Cardiac septum (tissue), 1 donor: ENCODE data around the gene GDPD4. TPM values are rescaled to one million over a fixed set of nuclear protein-coding genes. Genes with fewer than 3 reads are reported as not detected.

Source experiments
- DNase-seq: peaks from one replicate; pipeline ENCODE4 v3.0.0-alpha.2; 2020; ENCODE audit warnings: low spot score
- intact Hi-C: fragments of 100-400 bp; cut with DNase I; formaldehyde crosslinking; loops from one replicate; pipeline ENCODE4 v1.14.0; 2022
- total RNA-seq: library from RNA; stranded (reverse); fragmentation: NEBNext Ultra II Directional; extraction: Animal tissue kit (Norgen Biotek cat#: 25700); gene quantifications from one replicate; pipeline ENCODE4 v1.2.1, GENCODE V29; 2021
- donor health status: DM: no; HTN: no; CAD: no.

The GDPD4 gene
- total RNA-seq, 1 donor from 2014 or later: not detected

DNA sequence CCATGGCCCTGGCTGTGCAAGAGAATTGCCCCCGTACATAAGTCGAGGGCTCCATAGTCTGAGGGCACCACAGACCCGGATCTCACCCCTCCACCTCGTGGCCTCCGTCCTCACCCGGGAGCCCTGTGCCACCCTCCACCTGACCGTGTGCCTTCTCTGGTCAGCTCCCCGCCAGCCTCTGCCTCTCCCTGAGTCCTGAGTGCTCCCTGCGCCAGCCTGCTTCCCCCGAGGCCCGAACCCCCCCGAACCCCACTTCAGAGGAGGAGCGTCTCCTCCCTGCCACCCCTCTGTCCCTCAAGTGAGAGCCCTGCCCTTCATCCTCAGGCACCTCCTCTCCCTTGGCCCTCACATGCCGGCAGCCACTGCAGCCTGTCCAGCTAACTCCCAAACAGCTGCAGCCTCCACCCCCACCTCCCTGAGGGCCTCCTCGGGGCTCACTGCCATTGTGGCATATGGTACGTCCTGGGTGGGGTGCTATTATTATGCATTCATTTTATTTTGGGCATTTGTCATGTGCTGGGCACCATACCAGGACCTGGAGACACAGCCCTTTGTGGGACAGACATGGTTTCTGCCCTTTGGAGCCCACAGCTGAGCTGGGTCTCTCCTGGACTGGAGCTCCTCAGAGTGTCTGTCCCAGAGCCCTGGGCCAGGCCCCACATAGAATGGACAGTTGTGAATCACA is 106.3 kb downstream of the GDPD4 start:
- no peak for DNase-seq
- intact Hi-C loops: loop anchor here (2.0 kb wide), 1 partner anchor 354 kb away; no protein-coding TSS in a partner anchor

DNA sequence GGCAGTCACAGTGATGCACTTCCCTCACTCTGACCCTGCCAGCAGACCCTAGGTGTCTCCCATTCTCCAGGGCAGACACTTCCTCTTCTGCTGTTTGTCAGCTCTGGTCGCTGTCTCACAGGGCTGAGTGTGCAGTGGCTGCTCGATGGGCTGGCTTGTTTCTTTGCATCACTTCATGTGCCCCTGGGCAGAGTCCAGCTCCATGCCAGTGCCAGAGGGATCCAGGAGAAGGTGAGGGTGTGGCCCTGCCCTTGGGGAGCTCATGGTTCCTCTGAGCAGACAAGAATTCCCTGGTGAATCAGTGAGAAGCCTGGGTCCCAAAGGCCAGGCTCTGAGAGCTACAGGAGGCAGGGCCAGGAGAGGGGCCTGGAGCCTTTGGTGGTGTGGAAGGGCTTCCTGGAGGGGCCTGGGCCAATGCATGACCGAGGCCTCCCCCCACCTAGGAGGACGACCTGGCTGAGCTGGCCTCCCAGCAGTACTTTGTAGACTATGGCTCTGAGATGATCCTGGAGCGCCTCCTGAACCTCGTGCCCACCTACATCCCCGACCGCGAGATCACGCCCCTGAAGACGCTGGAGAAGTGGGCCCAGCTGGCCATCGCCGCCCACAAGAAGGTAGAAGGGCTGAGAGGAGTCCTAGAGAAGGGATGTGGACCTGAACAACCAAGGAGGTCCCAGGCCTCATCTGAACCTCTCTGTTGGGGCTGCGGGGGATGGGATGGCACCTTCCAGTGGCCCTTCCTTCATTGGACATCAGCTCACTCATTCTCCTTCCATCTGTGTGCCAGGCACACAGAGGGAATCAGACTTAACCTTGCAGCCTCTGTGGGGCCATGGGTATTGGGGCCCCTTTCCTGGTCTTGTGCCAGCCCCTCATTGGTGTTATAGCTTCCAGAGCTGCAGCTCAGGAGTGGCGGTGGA is 107.3 kb downstream of the GDPD4 start:
- intact Hi-C loops: loop anchor here (2.0 kb wide), 1 partner anchor 355 kb away; no protein-coding TSS in a partner anchor
- DNase-seq: no peak

DNA sequence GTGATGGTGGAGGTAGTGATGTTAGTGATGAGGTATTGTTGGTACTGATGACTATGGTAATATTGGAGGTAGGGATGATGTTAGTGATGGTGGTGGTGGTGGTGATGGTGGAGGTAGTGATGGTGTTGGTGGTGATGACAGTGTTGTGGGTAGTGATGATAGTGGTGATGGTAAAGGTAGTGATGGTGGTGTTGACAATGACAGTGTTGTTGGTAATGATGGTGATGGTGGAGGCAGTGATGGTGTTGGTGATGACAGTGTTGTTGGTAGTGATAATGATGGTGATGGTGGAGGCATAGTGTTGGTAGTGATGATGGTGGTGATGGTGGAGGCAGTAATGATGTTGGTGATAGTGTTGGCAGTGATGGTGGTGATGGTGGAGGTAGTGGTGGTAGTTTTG is 108.3 kb downstream of the GDPD4 start:
- intact Hi-C loops: no loop called here
- DNase-seq: no peak

DNA sequence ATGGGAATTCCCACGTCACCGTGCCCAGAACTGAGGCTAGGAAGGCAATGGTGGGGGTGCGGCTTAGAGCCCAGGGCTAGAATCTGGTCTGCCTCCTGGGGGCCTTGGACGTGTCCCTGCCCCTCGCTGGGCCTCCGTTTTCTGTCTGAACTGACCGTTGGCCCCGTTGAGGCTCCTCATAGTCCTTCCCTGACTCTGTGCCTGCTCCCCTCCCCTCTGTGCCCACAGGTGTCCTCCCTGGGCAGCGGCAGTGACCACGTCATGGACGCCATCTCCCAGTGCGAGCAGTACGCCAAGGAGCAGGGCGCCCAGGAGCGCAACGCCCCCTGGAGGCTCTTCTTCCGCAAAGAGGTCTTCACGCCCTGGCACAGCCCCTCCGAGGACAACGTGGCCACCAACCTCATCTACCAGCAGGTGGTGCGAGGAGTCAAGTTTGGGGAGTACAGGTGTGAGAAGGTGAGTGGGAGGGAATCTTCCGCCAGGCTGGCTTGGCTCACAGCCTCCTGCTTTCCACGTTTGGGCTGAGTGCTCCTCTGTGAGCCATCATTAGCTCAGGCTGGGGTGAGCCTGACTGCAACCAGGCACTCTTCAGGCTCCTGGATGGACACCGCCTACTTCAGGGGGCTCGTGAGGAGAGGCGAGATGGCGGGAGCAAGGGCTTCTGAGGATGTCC is 109.5 kb downstream of the GDPD4 start:
- DNase-seq: no peak
- intact Hi-C loops: no loop called here

DNA sequence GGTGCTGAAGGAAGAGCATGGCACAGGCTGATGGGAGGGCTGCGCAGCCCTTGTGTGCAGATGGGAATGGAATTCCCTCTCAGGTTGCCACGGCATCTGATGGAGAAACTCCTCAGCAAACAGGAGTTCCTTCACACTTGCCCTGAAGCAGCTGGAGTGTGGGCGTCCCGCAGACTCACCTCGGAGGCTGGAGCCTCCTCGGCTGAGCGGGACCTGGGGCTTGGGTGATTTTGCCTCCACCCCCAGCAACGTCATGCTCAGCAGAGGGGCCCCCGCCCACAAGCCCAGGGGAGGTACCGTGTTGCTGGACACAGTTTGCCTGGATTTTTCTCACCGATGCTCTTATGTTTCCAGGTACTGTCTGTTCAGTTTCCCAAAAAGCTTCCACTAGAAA is 110.1 kb downstream of the GDPD4 start:
- intact Hi-C loops: no loop called here
- DNase-seq: no peak

DNA sequence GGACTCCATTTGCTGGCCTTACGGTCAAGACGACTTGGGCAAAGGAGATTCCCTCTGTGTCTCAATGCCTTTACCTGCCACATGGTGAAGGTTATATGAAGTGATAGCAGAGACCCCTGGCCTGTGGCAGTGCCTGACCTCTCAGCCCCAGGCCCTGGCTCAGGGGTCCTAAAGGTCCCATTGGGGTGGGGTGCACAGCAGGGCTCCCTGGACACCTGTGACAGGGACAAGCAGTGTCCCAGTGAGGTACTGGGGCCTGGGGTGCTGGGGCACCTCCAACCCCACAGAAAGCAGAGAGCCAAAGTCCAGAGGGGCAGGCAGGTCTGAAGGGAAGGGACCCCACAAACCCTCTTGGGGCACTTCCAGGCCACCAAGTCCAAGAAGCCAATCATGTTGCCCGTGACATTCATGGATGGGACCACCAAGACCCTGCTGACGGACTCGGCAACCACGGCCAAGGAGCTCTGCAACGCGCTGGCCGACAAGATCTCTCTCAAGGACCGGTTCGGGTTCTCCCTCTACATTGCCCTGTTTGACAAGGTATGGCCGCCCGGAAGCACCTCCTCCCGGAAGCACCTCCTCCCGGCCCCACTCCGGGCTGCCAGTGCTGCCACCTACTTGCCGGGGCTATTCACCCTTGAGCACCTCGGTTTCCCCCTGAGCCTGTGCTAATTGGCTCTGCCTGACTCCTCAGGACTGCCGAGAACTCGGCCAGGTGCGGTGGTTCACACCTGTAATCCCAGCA is 111.0 kb downstream of the GDPD4 start:
- no peak for DNase-seq
- intact Hi-C loops: no loop called here

DNA sequence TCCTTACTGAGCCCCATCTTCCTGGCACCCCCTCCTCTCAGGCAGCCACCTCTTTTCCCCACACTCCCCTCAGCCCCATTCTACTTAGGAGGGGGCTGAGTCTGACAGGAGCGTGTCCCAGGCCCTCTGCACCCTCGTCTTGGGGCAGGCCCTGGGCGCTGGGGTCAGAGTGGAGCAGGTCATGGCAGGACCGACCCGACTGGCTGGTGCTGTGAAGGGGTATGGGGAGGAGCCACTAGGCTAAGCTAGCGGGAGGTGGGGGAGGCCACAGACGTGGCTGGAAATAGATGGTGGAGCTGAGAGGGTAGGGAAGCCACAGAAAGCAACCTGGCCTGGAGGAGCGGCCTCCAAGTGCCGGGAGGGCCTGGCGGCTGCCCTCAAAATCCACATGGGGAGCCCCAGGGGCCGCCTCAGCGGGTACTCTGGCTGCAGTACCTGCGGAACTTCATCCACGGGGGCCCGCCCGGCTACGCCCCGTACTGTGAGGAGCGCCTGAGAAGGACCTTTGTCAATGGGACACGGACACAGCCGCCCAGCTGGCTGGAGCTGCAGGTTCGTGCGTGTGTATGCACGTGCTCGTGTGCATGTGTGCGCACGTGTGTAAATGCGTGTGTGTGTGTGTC is 111.8 kb downstream of the GDPD4 start:
- DNase-seq: no peak
- intact Hi-C loops: no loop called here

DNA sequence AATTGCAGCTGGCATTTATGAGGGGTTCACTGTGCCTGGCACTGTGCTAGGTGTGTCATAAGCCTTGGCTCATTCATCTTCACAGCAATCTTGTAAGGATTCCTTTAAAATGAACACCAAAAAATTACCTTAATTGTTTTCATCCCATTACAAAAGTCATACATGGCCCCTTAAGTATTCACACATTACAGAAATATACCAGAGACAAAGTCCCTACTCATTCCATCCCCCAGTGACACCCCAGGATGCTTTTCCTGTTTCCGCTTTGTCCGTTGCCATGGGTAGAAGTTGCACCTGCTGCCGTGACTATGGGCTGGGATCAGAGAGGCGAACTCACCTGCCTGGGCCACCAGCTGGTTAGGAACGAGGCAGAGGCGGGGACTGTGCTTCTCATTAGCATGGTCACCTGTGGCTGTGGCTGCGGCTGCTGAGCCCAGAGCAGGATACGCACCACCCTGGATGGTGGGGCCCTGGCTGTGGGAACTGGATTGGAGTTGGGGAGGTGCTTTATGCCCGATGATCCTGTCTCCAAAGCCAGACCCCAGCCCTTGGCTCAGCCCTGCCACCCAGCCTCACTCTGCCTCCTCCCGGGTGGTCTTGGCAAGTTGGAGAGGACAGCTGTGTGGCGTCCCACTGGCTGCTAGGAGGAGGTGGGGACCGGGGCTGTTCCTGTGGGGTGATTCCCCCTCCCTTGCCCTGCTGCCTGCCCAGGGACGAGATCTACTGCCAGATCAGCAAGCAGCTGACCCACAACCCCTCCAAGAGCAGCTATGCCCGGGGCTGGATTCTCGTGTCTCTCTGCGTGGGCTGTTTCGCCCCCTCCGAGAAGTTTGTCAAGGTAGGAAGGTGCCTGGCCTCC is 112.6 kb downstream of the GDPD4 start:
- intact Hi-C loops: loop anchor here (1.0 kb wide), 1 partner anchor 62 kb away; no protein-coding TSS in a partner anchor
- DNase-seq: no peak

DNA sequence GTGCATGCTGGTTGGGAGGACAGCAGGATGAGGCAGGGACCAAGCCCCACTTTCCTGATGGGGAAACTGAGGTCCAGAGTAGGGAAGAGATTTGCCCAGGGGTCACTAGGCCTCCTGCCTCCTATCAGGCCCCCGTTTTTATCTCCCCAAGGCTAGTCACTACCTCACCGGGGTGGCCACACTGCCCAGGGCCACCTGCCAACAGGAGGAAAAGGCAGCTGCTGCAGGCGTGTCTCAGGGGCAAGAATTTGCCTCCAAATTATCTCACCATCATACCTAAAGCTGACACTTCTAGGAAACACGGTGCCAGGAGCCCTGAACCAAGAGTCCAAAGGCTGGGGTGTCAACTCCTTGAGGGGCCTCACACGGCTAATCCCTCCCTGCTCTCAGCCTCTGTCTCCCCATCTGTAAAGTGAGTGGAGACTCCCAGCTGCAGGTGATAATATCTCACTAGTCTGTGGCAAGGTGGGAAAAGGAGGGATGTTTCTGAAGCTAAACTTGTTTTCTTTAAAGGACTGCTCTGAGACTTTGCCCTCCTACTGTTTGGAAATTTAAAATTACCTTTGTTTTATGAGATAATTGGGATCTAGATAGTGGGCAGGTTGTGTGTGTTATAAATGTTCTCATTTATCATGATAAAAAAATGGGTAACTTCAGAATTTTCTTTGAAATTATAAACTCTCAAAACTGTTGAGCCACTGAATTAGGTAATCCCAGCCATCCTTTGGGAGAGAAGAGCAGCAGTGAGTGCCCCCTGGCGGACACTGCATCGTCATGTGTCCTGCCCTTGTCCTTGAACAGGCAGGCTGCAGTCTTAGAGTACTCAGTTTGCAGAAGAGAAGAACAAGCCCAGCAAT is 113.5 kb downstream of the GDPD4 start:
- intact Hi-C loops: loop anchor here (1.0 kb wide), 1 partner anchor 61 kb away; no protein-coding TSS in a partner anchor
- DNase-seq: peak; percentile 84

DNA sequence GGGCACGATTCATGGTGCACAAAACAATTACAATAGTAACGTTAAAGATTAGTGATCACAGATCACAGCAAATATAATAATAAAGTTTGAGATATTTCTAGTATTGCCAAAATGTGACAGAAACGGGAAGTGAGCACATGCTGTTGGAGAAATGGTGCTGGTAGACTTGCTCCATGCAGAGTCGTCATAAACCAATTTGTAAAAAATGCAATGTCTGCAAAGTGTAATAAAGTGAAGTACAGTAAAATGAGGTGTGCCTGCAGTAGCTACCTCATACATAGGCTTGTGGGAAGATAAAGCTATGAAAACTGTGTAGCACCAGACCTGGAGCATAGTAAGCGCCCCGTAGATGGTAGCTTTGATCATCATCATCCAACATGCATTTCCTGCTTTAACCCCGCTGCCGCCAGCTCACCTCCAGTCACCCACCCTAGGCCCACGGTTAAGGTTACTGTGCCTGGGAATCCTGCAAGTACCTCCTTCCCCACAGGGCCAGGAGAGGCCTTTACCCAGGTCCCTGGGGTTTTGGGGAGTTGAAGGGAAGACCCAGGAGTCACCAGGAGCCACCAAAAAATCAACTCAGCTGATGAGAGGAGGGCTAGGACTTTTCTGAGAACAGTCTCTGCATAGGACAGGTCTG is 114.3 kb downstream of the GDPD4 start:
- DNase-seq: no peak
- intact Hi-C loops: no loop called here

DNA sequence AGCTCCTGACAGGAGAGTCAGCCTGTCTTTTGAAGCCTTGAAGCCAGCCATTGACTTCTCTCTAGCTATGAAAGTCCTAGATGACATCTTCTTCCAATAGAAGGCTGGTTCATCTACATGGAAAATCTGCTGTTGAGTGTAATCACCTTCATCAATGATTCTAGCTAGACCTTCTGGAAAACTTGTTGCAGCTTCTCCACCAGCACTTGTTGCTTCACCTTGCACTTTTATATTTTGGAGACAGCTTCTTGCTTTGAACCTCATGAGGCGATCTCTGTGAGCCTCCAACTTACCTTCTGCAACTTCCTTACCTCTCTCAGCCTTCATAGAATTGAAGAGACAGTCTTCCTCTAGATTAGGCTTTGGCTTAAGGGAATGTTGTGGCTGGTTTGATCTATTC is 115.2 kb downstream of the GDPD4 start:
- DNase-seq: no peak
- intact Hi-C loops: no loop called here

DNA sequence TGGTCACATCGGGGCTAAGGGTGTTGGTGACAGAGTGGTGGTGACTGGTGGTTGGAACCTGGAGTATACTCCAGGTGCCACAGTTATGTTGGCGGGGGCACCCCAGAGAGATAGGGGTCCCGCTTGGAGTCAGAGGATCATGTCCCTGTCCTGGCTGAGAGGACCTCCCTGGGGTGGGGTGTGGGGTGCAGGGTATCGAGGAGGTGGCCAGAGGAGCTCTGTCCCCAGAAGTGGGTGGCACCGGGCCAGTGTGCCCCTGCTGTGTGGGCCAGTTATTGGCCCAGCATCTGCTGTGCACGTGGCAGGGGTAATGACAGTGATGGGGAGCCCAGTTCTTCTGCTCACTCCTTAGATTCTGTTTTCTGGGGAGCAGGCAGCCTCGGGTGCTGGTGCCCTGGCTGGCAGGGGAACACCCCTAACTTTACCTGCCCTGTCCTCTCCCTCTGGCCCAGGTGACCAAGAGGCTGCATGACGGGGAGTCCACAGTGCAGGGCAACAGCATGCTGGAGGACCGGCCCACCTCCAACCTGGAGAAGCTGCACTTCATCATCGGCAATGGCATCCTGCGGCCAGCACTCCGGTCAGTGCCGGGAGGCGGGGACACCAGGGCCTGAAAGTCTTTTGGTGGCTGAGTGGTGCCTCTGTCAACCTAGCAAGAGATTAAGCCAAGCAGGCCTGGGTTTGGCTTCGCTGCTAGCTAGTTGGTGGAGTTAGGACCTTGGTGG is 117.2 kb downstream of the GDPD4 start:
- intact Hi-C loops: no loop called here
- DNase-seq: no peak

DNA sequence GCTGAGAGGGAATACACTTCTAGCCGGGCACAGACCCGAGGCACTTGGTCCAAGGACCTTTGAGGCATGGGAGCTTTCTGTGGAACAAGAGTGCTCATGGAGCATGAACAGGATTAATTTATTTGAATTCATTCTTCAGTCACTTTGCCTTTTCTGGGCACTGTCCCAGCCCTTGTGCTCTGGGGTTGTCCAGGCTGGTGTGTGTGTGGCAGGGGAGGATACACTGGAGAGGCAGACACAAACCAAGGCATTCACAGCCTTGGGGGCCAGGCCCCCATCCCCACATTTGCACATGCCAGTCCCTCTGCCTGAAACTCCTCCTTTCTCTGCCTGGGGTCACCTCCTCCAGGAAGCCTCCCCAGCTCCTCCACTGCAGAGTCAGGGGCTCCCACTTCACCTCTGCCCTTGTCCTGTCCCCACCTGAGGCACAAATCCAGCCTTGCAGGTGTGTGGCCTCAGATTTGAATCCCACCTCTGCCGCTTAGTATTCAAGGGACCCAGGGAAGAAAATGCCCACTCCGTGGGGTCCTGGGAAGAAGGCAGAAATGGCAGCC is 118.0 kb downstream of the GDPD4 start:
- intact Hi-C loops: no loop called here

DNA sequence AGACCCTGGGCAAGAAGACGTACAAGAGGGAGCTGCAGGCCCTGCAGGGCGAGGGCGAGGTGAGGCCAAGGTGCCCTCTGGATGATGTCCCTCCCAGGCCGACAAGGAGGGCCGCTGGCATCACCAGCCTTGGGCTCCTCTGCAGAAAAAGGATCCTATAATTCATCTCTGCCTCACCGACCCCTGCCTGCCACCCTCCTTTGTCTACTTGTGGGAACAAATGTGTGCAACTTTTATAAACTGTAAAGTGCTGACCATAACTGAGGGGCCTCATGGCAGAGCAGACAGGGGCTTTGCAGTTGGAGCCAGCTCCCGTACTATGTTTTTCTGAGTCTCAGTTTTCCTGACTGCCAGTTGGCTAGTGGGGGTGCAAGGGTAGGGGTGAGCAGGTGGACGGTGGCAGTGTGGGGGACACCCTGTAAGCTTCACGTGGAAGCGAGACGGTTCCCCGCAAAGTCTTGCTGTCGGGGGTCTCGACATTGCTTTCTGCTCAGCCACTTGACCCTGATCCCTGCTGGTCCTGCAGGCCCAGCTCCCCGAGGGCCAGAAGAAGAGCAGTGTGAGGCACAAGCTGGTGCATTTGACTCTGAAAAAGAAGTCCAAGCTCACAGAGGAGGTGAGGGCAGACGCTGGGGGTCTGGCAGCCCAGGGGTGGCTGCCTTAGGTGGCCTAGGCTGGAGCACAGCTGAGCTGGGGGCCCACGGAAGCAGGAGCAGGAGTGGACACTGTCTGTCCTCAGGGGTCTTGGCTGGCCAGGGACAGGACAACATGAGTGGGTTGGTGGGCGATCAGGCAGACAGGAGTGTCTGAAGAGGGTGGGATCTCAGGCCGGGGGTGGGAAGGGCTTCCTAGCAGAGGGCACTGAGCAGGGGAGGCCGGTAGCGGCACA is 118.7 kb downstream of the GDPD4 start:
- intact Hi-C loops: no loop called here
- no peak for DNase-seq

More for the DNA sequence above, 118.0 kb downstream of the GDPD4 start:
- no peak for DNase-seq
